ENCODE results near the gene FRS3.
A peak's percentile ranks its signal among the peaks of the same experiment; 100 is the strongest.
"Not testable (repeated sequence)": the region's sequence is repeated elsewhere in the genome, so short reads cannot be mapped to it uniquely, and the experiment has no call there.

The FRS3 gene

GRCh38 chr6:41779788-41780550 lies at the start of gene FRS3:
Gene FRS3 (minus strand): TSS chr6:41779900. CDS start chr6:41776987, 2,913 bp downstream.
- peak; percentile 96 to 98 for DNase-seq

GRCh38 chr6:41826343-41827022 lies 46.8 kb upstream of the FRS3 start:
- TF ChIP-seq GATA1 (IDR thresholded peaks at IDR 0.05; ENCODE audit: low read depth, low read length) (no peak), POLR2A (IDR thresholded peaks at IDR 0.05; ENCODE audit: low read length) (no peak)
- no peak for DNase-seq

More at GRCh38 chr6:41779788-41780550, at the start of gene FRS3:
- TF ChIP-seq GATA1 (IDR thresholded peaks at IDR 0.05; ENCODE audit: low read depth, low read length) (no peak), POLR2A (IDR thresholded peaks at IDR 0.05; ENCODE audit: low read length) (peak; percentile 13)

- TF ChIP-seq GATA1 (IDR thresholded peaks at IDR 0.05; ENCODE audit: low read depth, low read length) = no peak
- TF ChIP-seq POLR2A (IDR thresholded peaks at IDR 0.05; ENCODE audit: low read length) = no peak
- no peak for DNase-seq
These were observed 45.2 kb upstream of the FRS3 start for GRCh38 chr6:41824571-41825569.

GRCh38 chr6:41823178-41823577 lies 43.5 kb upstream of the FRS3 start:
- DNase-seq = no peak
- no peak for TF ChIP-seq POLR2A (IDR thresholded peaks at IDR 0.05; ENCODE audit: low read length)
- TF ChIP-seq GATA1 (IDR thresholded peaks at IDR 0.05; ENCODE audit: low read depth, low read length) = no peak

- no peak for DNase-seq
- no peak for TF ChIP-seq GATA1 (IDR thresholded peaks at IDR 0.05; ENCODE audit: low read depth, low read length)
- TF ChIP-seq POLR2A (IDR thresholded peaks at IDR 0.05; ENCODE audit: low read length) = no peak
These were observed 42.3 kb upstream of the FRS3 start for GRCh38 chr6:41822021-41822420.

GRCh38 chr6:41821266-41821665 lies 41.6 kb upstream of the FRS3 start:
- no peak for DNase-seq
- TF ChIP-seq POLR2A (IDR thresholded peaks at IDR 0.05; ENCODE audit: low read length) (no peak), GATA1 (IDR thresholded peaks at IDR 0.05; ENCODE audit: low read depth, low read length) (no peak)

- peak; percentile 68 to 85 for DNase-seq
These were observed 38.8 kb upstream of the FRS3 start for GRCh38 chr6:41818271-41819054.

GRCh38 chr6:41815587-41815986 lies 35.9 kb upstream of the FRS3 start:
- no peak for DNase-seq
- no peak for TF ChIP-seq POLR2A (IDR thresholded peaks at IDR 0.05; ENCODE audit: low read length)
- no peak for TF ChIP-seq GATA1 (IDR thresholded peaks at IDR 0.05; ENCODE audit: low read depth, low read length)

More at GRCh38 chr6:41818271-41819054, 38.8 kb upstream of the FRS3 start:
- TF ChIP-seq POLR2A (IDR thresholded peaks at IDR 0.05; ENCODE audit: low read length) (no peak), GATA1 (IDR thresholded peaks at IDR 0.05; ENCODE audit: low read depth, low read length) (no peak)

GRCh38 chr6:41814629-41815028 lies 34.9 kb upstream of the FRS3 start:
- DNase-seq = no peak
- no peak for TF ChIP-seq POLR2A (IDR thresholded peaks at IDR 0.05; ENCODE audit: low read length)
- TF ChIP-seq GATA1 (IDR thresholded peaks at IDR 0.05; ENCODE audit: low read depth, low read length) = no peak

- no peak for TF ChIP-seq POLR2A (IDR thresholded peaks at IDR 0.05; ENCODE audit: low read length)
- no peak for TF ChIP-seq GATA1 (IDR thresholded peaks at IDR 0.05; ENCODE audit: low read depth, low read length)
- DNase-seq = no peak
These were observed 34.3 kb upstream of the FRS3 start for GRCh38 chr6:41813956-41814355.

GRCh38 chr6:41813469-41813868 lies 33.8 kb upstream of the FRS3 start:
- no peak for DNase-seq

GRCh38 chr6:41811946-41812345 lies 32.2 kb upstream of the FRS3 start:
- DNase-seq = not testable (repeated sequence)

More at GRCh38 chr6:41813469-41813868, 33.8 kb upstream of the FRS3 start:
- TF ChIP-seq GATA1 (IDR thresholded peaks at IDR 0.05; ENCODE audit: low read depth, low read length) (no peak), POLR2A (IDR thresholded peaks at IDR 0.05; ENCODE audit: low read length) (no peak)

- TF ChIP-seq POLR2A (IDR thresholded peaks at IDR 0.05; ENCODE audit: low read length) (no peak), GATA1 (IDR thresholded peaks at IDR 0.05; ENCODE audit: low read depth, low read length) (no peak)
- DNase-seq = no peak
These were observed 31.4 kb upstream of the FRS3 start for GRCh38 chr6:41811095-41811494.
